ENCODE results near the gene FLACC1. TPM values are rescaled to one million over a fixed set of nuclear protein-coding genes. Genes with fewer than 3 reads are reported as not detected.

The FLACC1 gene
- total RNA-seq, 1 experiment from 2014 or later: 0.26 TPM

GRCh38 chr2:201273330-201273983 is 83.7 kb downstream of the FLACC1 start:
- ChIA-PET CTCF (no interaction called here), POLR2A (ENCODE audit: unreplicated experiment) (interaction anchor here (0.6 kb wide), 1 partner anchor 40 kb away, joined by 13 read pairs; no protein-coding TSS in a partner anchor)
- Histone ChIP-seq H3K9ac (ENCODE audit: low read length) (no peak overlapping the region), H2AFZ (ENCODE audit: low read length) (no peak overlapping the region), H3K27ac (ENCODE audit: low read length) (no peak overlapping the region), H3K9me3 (ENCODE audit: low read length) (no peaks in the 10 kb centered on the region), H3F3A (ENCODE audit: low read length, unreplicated experiment) (no peaks in the 10 kb centered on the region), H4K20me1 (ENCODE audit: low read length) (no peaks in the 10 kb centered on the region), H3K27me3 (ENCODE audit: low read length) (no peaks in the 10 kb centered on the region), H3K4me2 (ENCODE audit: low read length) (no peak overlapping the region), H3K36me3 (ENCODE audit: low read depth, low read length) (peaks cover 33% of the 10 kb centered on the region), H3K79me2 (ENCODE audit: low read length) (no peaks in the 10 kb centered on the region), H3K4me3 (ENCODE audit: low read length) (no peak overlapping the region), H3K4me1 (ENCODE audit: insufficient read depth, low read length) (no peaks in the 10 kb centered on the region), H3K9me2 (replicated peaks; ENCODE audit: low read length) (no peaks in the 10 kb centered on the region)
- no peak for TF ChIP-seq EZH2 (IDR thresholded peaks at IDR 0.05; ENCODE audit: low read length, unreplicated experiment)
- no peak for TF ChIP-seq EZH2phosphoT487 (IDR thresholded peaks at IDR 0.05; ENCODE audit: borderline replicate concordance, low read length)
- no peak for TF ChIP-seq CTCF (conservative IDR thresholded peaks at IDR 0.05; ENCODE audit: low read depth, low read length)
- DNase-seq (no peak), ATAC-seq (no peak)
- intact Hi-C loops (cut with micrococcal nuclease): no loop called here
- no TSS peak for BruUV-seq (replicated peaks)

GRCh38 chr2:201271917-201272316 is 85.2 kb downstream of the FLACC1 start:
- intact Hi-C loops (cut with micrococcal nuclease): no loop called here
- H3F3A ChIP-seq (ENCODE audit: low read length, unreplicated experiment): no peaks in the 10 kb centered on the region
- no peak overlapping the region for H3K4me2 ChIP-seq (ENCODE audit: low read length)
- no peaks in the 10 kb centered on the region for H3K4me1 ChIP-seq (ENCODE audit: insufficient read depth, low read length)
- BruUV-seq (replicated peaks): no TSS peak
- no peak for DNase-seq
- ChIA-PET CTCF (no interaction called here), POLR2A (ENCODE audit: unreplicated experiment) (no interaction called here)
- no peak overlapping the region for H2AFZ ChIP-seq (ENCODE audit: low read length)
- no peaks in the 10 kb centered on the region for H3K9me3 ChIP-seq (ENCODE audit: low read length)
- TF ChIP-seq EZH2phosphoT487 (IDR thresholded peaks at IDR 0.05; ENCODE audit: borderline replicate concordance, low read length): no peak
- no peak for TF ChIP-seq CTCF (conservative IDR thresholded peaks at IDR 0.05; ENCODE audit: low read depth, low read length)
- no peak for TF ChIP-seq EZH2 (IDR thresholded peaks at IDR 0.05; ENCODE audit: low read length, unreplicated experiment)
- H3K9me2 ChIP-seq (replicated peaks; ENCODE audit: low read length): no peaks in the 10 kb centered on the region
- H4K20me1 ChIP-seq (ENCODE audit: low read length): no peaks in the 10 kb centered on the region
- no peak overlapping the region for H3K27ac ChIP-seq (ENCODE audit: low read length)
- H3K27me3 ChIP-seq (ENCODE audit: low read length): no peaks in the 10 kb centered on the region
- no peak for ATAC-seq
- H3K4me3 ChIP-seq (ENCODE audit: low read length): no peak overlapping the region
- H3K79me2 ChIP-seq (ENCODE audit: low read length): no peaks in the 10 kb centered on the region
- H3K36me3 ChIP-seq (ENCODE audit: low read depth, low read length): peaks cover 26% of the 10 kb centered on the region
- H3K9ac ChIP-seq (ENCODE audit: low read length): no peak overlapping the region

- Histone ChIP-seq H4K20me1 (ENCODE audit: low read length) (no peaks in the 10 kb centered on the region), H3K4me2 (ENCODE audit: low read length) (no peak overlapping the region), H3K4me1 (ENCODE audit: insufficient read depth, low read length) (no peaks in the 10 kb centered on the region), H3K27me3 (ENCODE audit: low read length) (no peaks in the 10 kb centered on the region), H3F3A (ENCODE audit: low read length, unreplicated experiment) (no peaks in the 10 kb centered on the region), H3K9ac (ENCODE audit: low read length) (no peak overlapping the region), H2AFZ (ENCODE audit: low read length) (no peak overlapping the region), H3K4me3 (ENCODE audit: low read length) (no peak overlapping the region), H3K27ac (ENCODE audit: low read length) (no peak overlapping the region), H3K9me3 (ENCODE audit: low read length) (no peaks in the 10 kb centered on the region), H3K9me2 (replicated peaks; ENCODE audit: low read length) (no peaks in the 10 kb centered on the region), H3K79me2 (ENCODE audit: low read length) (no peaks in the 10 kb centered on the region), H3K36me3 (ENCODE audit: low read depth, low read length) (peaks cover 17% of the 10 kb centered on the region)
- TF ChIP-seq EZH2phosphoT487 (IDR thresholded peaks at IDR 0.05; ENCODE audit: borderline replicate concordance, low read length) (no peak), CTCF (conservative IDR thresholded peaks at IDR 0.05; ENCODE audit: low read depth, low read length) (no peak), EZH2 (IDR thresholded peaks at IDR 0.05; ENCODE audit: low read length, unreplicated experiment) (no peak)
- CTCF ChIA-PET: interaction anchor here (0.5 kb wide), 1 partner anchor 201 kb away, joined by 7 read pairs; no protein-coding TSS in a partner anchor
- POLR2A ChIA-PET (ENCODE audit: unreplicated experiment): no interaction called here
- intact Hi-C loops (cut with micrococcal nuclease): no loop called here
- no TSS peak for BruUV-seq (replicated peaks)
- DNase-seq: no peak
- no peak for ATAC-seq
Observed at GRCh38 chr2:201270293-201271001, 86.7 kb downstream of the FLACC1 start.
